ENCODE measurements around the gene IMPG2. TPM values are rescaled to one million over a fixed set of nuclear protein-coding genes. Genes with fewer than 3 reads are reported as not detected.

Gene IMPG2
- total RNA-seq, 1 donor from 2014 or later, result 0.29 TPM

DNA sequence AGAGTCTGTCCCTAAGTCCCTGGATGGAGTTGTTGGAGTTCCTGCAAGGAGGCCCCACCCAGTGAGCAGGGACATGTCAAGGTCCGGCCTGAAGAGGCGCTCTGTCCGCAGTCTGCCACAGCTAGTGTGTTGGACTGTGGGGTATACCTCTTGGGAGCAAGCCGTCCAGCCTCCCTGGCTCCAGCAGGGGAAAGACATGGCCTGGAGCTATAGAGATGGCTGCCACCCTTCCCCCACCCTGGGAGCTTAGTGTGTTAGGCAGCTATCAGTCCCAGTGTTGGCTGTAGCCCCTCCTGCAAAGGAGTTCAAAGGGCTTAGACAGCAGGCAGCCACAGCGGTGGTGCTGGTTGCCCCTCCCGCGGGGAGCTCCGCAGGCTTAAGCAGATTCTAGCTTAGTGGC is 20.3 kb downstream of the IMPG2 start:
- Mint-ChIP-seq H3K4me1 (no peaks in the 10 kb centered on the region), H3K27ac (no peak overlapping the region), H3K4me3 (no peak overlapping the region), H3K27me3 (no peaks in the 10 kb centered on the region), H3K36me3 (ENCODE audit: low read depth) (no peaks in the 10 kb centered on the region), H3K9me3 (peaks cover 19% of the 10 kb centered on the region)
- ATAC-seq (ENCODE audit: low read depth) (no peak), DNase-seq (no peak)
- CTCF ChIA-PET, result no interaction called here
- intact Hi-C loops (cut with micrococcal nuclease), result no loop called here
- POLR2A ChIA-PET, result no interaction called here
- TF ChIP-seq, protein P1, sequence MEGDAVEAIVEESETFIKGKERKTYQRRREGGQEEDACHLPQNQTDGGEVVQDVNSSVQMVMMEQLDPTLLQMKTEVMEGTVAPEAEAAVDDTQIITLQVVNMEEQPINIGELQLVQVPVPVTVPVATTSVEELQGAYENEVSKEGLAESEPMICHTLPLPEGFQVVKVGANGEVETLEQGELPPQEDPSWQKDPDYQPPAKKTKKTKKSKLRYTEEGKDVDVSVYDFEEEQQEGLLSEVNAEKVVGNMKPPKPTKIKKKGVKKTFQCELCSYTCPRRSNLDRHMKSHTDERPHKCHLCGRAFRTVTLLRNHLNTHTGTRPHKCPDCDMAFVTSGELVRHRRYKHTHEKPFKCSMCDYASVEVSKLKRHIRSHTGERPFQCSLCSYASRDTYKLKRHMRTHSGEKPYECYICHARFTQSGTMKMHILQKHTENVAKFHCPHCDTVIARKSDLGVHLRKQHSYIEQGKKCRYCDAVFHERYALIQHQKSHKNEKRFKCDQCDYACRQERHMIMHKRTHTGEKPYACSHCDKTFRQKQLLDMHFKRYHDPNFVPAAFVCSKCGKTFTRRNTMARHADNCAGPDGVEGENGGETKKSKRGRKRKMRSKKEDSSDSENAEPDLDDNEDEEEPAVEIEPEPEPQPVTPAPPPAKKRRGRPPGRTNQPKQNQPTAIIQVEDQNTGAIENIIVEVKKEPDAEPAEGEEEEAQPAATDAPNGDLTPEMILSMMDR (IDR thresholded peaks at IDR 0.05), result no peak

DNA sequence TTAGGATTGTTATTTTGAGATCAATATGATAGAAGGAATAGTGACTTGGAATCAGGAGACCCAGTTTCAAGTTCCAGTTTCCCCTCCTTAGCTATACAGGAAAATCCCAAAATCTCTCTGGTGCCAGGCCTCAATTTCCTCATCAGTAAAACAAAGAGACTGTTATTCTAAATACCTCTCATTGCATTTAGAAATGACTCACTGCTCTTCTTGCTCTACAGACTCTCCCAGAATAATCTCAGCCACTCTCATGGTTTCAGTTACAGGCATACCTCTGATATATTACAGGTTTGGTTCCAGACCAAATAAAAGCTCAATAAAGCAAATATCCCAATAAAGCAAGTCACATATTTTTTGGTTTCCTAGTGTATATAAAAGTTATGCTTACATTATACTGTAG is 28.3 kb downstream of the IMPG2 start:
- no peak for ATAC-seq (ENCODE audit: low read depth)
- CTCF ChIA-PET, result no interaction called here
- H3K27ac Mint-ChIP-seq, result no peak overlapping the region
- no peak for DNase-seq
- TF ChIP-seq, protein P1 (IDR thresholded peaks at IDR 0.05), result no peak
- H3K4me3 Mint-ChIP-seq, result no peak overlapping the region
- intact Hi-C loops (cut with micrococcal nuclease), result no loop called here
- H3K27me3 Mint-ChIP-seq, result no peaks in the 10 kb centered on the region
- no peaks in the 10 kb centered on the region for H3K4me1 Mint-ChIP-seq
- POLR2A ChIA-PET, result no interaction called here
- H3K9me3 Mint-ChIP-seq, result peaks cover 13% of the 10 kb centered on the region
- no peaks in the 10 kb centered on the region for H3K36me3 Mint-ChIP-seq (ENCODE audit: low read depth)

GRCh38 chr3:101288294-101288693 is 32.1 kb downstream of the IMPG2 start:
- TF ChIP-seq, protein P1 (IDR thresholded peaks at IDR 0.05), result no peak
- ChIA-PET POLR2A (no interaction called here), CTCF (no interaction called here)
- H3K27me3 Mint-ChIP-seq, result no peaks in the 10 kb centered on the region
- no peaks in the 10 kb centered on the region for H3K9me3 Mint-ChIP-seq
- intact Hi-C loops (cut with micrococcal nuclease), result no loop called here
- no peak overlapping the region for H3K27ac Mint-ChIP-seq
- DNase-seq (no peak), ATAC-seq (ENCODE audit: low read depth) (no peak)
- no peaks in the 10 kb centered on the region for H3K4me1 Mint-ChIP-seq
- H3K4me3 Mint-ChIP-seq, result no peak overlapping the region
- H3K36me3 Mint-ChIP-seq (ENCODE audit: low read depth), result no peaks in the 10 kb centered on the region

DNA sequence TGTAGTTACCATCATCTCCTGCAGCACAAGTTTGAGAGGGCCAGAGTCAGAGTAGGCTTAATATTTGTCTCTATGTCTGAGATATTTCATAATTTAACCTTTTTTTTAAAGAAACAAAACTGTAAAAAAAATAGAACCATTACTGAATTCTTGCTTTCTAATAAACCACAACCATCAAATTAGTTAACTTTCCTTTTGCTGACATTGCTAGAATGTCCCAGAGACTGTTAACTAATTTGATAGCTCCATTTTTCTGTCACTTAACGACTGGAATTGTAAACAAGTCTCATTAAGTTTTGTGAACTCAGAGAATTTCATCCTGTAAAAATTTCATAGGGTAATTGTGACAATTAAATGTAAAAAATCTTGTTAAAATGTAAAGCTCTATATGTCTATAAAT is 35.6 kb downstream of the IMPG2 start:
- DNase-seq (no peak), ATAC-seq (ENCODE audit: low read depth) (no peak)
- intact Hi-C loops (cut with micrococcal nuclease), result no loop called here
- Mint-ChIP-seq H3K36me3 (ENCODE audit: low read depth) (no peaks in the 10 kb centered on the region), H3K27me3 (no peaks in the 10 kb centered on the region), H3K4me3 (no peak overlapping the region), H3K9me3 (no peaks in the 10 kb centered on the region), H3K4me1 (no peaks in the 10 kb centered on the region), H3K27ac (no peak overlapping the region)
- ChIA-PET CTCF (no interaction called here), POLR2A (interaction anchor here (0.6 kb wide), 1 partner anchor 403 kb away, joined by 4 read pairs; no protein-coding TSS in a partner anchor)
- TF ChIP-seq, protein P1 (IDR thresholded peaks at IDR 0.05), result no peak

DNA sequence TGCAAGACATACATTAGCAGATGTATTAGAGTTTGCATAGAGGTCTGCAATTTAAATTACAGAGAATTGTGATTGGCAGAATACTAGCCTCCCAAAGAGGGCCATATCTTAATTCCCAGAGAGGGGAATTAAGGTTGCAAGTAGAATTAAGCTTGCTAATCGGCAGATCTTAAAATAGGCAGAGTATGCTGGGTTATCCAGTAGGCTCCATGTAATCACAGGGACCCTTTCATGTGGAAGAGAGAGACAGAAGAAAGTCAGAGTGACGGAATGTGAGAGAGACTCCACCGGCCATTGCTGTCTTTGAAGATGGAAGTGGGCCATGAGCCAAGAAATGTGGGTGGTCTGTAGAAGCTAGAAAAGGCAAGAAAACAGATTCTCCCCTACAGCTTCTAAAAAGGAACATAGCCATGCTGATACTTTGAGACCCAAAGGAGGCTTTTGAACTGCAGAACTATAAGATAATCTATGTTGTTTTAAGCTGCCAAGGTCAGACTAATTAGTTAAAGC is 38.8 kb downstream of the IMPG2 start:
- DNase-seq (no peak), ATAC-seq (ENCODE audit: low read depth) (no peak)
- no peaks in the 10 kb centered on the region for H3K36me3 Mint-ChIP-seq (ENCODE audit: low read depth)
- ChIA-PET CTCF (no interaction called here), POLR2A (no interaction called here)
- no peaks in the 10 kb centered on the region for H3K27me3 Mint-ChIP-seq
- no peaks in the 10 kb centered on the region for H3K4me1 Mint-ChIP-seq
- no peak overlapping the region for H3K27ac Mint-ChIP-seq
- H3K9me3 Mint-ChIP-seq, result no peaks in the 10 kb centered on the region
- H3K4me3 Mint-ChIP-seq, result no peak overlapping the region
- intact Hi-C loops (cut with micrococcal nuclease), result no loop called here
- TF ChIP-seq, protein P1 (IDR thresholded peaks at IDR 0.05), result no peak
